LNCaP clone FGC (cell line): ENCODE measurements around the gene LSM4.
A peak's percentile ranks its signal among the peaks of the same experiment; 100 is the strongest.
"Not testable (repeated sequence)": the region's sequence is repeated elsewhere in the genome, so short reads cannot be mapped to it uniquely, and the experiment has no call there.

Source experiments
- DNase-seq: peaks from one replicate; pipeline ENCODE4 v3.0.0-alpha.2; 2011; ENCODE audit warnings: low read depth
- H3K4me3 ChIP-seq: 2 replicates; pipeline ENCODE4 v1.5.1; 2011; ENCODE audit warnings: mild to moderate bottlenecking, low read depth, low read length, control low read depth
- CTCF ChIP-seq: IDR thresholded peaks from 2 replicates; pipeline ENCODE4 v1.5.1; 2012; ENCODE audit warnings: mild to moderate bottlenecking; ENCODE audit not compliant: control insufficient read depth, insufficient read depth; ENCODE audit errors: extremely low read depth

LSM4 gene

GRCh38 chr19:18329035-18329376, 6.1 kb upstream of the LSM4 start:
- DNase-seq: no peak
- no peak for TF ChIP-seq CTCF
- H3K4me3 ChIP-seq: peak overlapping the region; percentile 57

- H3K4me3 ChIP-seq: peak overlapping the region; percentile 57
- peak; percentile 92 for DNase-seq
- TF ChIP-seq CTCF: peak; percentile 63
Measured at GRCh38 chr19:18328340-18329034, 5.6 kb upstream of the LSM4 start.

- no peak for TF ChIP-seq CTCF
- no peak for DNase-seq
- H3K4me3 ChIP-seq: no peak overlapping the region
Measured at GRCh38 chr19:18326772-18327171, 3.9 kb upstream of the LSM4 start.

- DNase-seq: not testable (repeated sequence)
Measured at GRCh38 chr19:18324373-18324731, 1.5 kb upstream of the LSM4 start.

GRCh38 chr19:18322318-18322758, 538 bp downstream of the LSM4 start:
- no peak for DNase-seq
- peak overlapping the region; percentile 92 for H3K4me3 ChIP-seq
- peak; percentile 27 for TF ChIP-seq CTCF

More at GRCh38 chr19:18324373-18324731, 1.5 kb upstream of the LSM4 start:
- H3K4me3 ChIP-seq: not testable (repeated sequence)

GRCh38 chr19:18321734-18322102, 1.2 kb downstream of the LSM4 start:
- DNase-seq: no peak
- no peak for TF ChIP-seq CTCF
- H3K4me3 ChIP-seq: peak overlapping the region; percentile 92

- TF ChIP-seq CTCF: no peak
- DNase-seq: no peak
- H3K4me3 ChIP-seq: peak overlapping the region; percentile 92
Measured at GRCh38 chr19:18320865-18321733, 1.8 kb downstream of the LSM4 start.
